NT2/D1 (cell line): ENCODE measurements around the gene AIFM1.

Experiments
- DNase-seq: peaks from one replicate; pipeline ENCODE4 v3.0.0-alpha.2; 2011; ENCODE audit warnings: low read depth, low spot score
- H3K27me3 ChIP-seq: 2 replicates; pipeline ENCODE4 v1.6.0; 2011; ENCODE audit warnings: mild to moderate bottlenecking; ENCODE audit not compliant: insufficient read length, insufficient read depth
- H3K36me3 ChIP-seq: 2 replicates; pipeline ENCODE4 v1.6.1; 2011; ENCODE audit warnings: mild to moderate bottlenecking, low read length, mixed read lengths; ENCODE audit not compliant: insufficient read depth, insufficient read length
- H3K4me1 ChIP-seq: 2 replicates; pipeline ENCODE4 v1.5.1; 2011; ENCODE audit not compliant: insufficient read depth, insufficient read length
- H3K4me3 ChIP-seq: 2 replicates; pipeline ENCODE4 v1.5.1; 2011; ENCODE audit warnings: low read depth; ENCODE audit not compliant: insufficient read length
- H3K9ac ChIP-seq: 2 replicates; pipeline ENCODE4 v1.6.0; 2011; ENCODE audit warnings: low read depth; ENCODE audit not compliant: insufficient read length
- H3K9me3 ChIP-seq: 2 replicates; pipeline ENCODE4 v1.5.1; 2011; ENCODE audit warnings: mild to moderate bottlenecking, low read length; ENCODE audit not compliant: insufficient read depth
- SUZ12 ChIP-seq: IDR thresholded peaks from 2 replicates; pipeline ENCODE4 v1.6.1; 2011; ENCODE audit not compliant: insufficient read length, insufficient read depth; ENCODE audit errors: extremely low read depth
- YY1 ChIP-seq: IDR thresholded peaks from 2 replicates; pipeline ENCODE4 v1.6.1; 2011; ENCODE audit not compliant: insufficient read length, insufficient read depth
- ZNF274 ChIP-seq: IDR thresholded peaks from 2 replicates; pipeline ENCODE4 v1.6.1; 2011; ENCODE audit warnings: mild to moderate bottlenecking, low read depth, low read length

Gene AIFM1

DNA sequence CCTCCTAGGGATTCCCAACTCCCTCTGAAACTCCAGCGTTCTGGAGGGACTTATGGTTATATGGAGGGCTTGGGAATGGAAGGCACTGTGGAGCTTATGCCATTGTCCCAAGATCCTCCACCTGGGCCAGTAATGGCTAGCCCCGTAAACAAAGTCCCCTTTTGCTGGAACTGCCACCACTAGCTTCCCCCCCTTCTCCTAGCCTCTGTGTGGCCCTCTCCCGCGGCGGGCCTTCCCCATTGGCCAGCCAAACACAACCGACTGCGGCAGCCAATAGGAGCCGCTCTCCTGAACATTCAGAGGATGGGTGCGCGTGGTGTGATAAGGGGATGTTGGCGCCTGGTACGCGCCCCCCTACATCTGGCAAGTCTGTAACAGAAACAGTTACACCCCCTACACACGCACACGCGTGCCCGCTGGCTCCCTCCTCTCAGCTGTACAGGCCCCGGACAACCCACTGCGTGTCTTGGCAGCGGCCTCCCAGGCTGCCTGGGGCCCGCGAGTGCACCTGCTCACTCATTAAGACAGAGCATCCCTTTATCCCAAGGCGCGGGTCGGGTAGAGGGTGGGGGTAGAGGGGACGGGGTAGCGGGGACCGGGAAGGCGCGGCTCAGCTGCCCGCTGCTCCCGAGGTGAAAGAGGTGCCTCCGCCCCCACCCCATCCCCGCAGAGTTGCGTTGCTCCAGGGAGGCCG lies 5.3 kb upstream of the AIFM1 start:
- no peak for TF ChIP-seq YY1
- TF ChIP-seq ZNF274, result no peak
- TF ChIP-seq SUZ12, result no peak
- Histone ChIP-seq H3K9me3 (no peaks in the 10 kb centered on the region), H3K36me3 (no peaks in the 10 kb centered on the region), H3K4me3 (peak overlapping the region; percentile 30), H3K27me3 (peaks cover 24% of the 10 kb centered on the region), H3K4me1 (no peaks in the 10 kb centered on the region), H3K9ac (no peak overlapping the region)
- DNase-seq, result no peak

DNA sequence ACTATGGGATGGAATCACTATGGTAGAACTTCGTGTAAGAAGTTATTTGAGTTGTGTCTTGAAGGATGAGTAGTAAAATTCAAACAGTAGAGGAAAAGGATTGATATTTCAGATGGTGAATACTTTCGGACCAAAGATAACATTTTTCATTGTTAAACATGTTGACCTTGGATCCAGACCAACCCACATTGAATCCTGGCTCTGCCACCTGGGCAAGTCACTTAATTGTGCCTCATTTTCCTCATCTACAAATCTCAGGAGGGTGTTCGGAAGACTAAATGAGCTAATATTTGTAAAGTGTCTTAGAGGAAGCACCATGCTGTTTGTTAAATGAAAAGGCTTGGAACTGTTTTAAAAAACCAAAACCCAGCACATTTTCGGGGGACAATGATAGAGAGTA lies 1.4 kb upstream of the AIFM1 start:
- Histone ChIP-seq H3K9ac (no peak overlapping the region), H3K4me1 (no peaks in the 10 kb centered on the region), H3K27me3 (peaks cover 15% of the 10 kb centered on the region), H3K36me3 (no peaks in the 10 kb centered on the region), H3K4me3 (peak overlapping the region; percentile 45), H3K9me3 (no peaks in the 10 kb centered on the region)
- DNase-seq, result no peak
- TF ChIP-seq ZNF274, result no peak
- no peak for TF ChIP-seq SUZ12
- TF ChIP-seq YY1, result no peak

DNA sequence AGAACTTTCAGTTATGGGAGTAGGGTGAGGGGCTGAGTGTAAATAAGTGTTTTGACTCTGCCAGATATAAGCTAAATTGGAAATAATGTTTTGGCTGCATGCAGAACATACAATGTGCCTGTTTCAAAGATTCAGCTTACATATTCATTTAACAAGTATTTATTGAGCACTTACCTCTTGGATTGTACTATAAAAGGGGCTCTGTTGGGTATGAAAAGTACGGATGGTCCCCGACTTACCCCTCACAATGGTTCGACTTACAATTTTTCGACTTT lies 799 bp upstream of the AIFM1 start:
- no peak for DNase-seq
- H3K4me1 ChIP-seq, result no peaks in the 10 kb centered on the region
- peaks cover 9% of the 10 kb centered on the region for H3K27me3 ChIP-seq
- no peaks in the 10 kb centered on the region for H3K36me3 ChIP-seq
- peak overlapping the region; percentile 45 for H3K4me3 ChIP-seq
- H3K9ac ChIP-seq, result peak overlapping the region; percentile 64
- no peaks in the 10 kb centered on the region for H3K9me3 ChIP-seq
- no peak for TF ChIP-seq ZNF274
- TF ChIP-seq SUZ12, result no peak

- no peaks in the 10 kb centered on the region for H3K4me1 ChIP-seq
- H3K9ac ChIP-seq, result peak overlapping the region; percentile 86
- peaks cover 4% of the 10 kb centered on the region for H3K27me3 ChIP-seq
- TF ChIP-seq ZNF274 (no peak), YY1 (no peak), SUZ12 (no peak)
- no peaks in the 10 kb centered on the region for H3K36me3 ChIP-seq
- H3K4me3 ChIP-seq, result peak overlapping the region; percentile 63
- H3K9me3 ChIP-seq, result no peaks in the 10 kb centered on the region
- no peak for DNase-seq
These were observed 399 bp downstream of the AIFM1 start for GRCh38 chrX:130165181-130165702.

GRCh38 chrX:130163398-130163797 lies 2.2 kb downstream of the AIFM1 start:
- Histone ChIP-seq H3K9ac (no peak overlapping the region), H3K36me3 (no peaks in the 10 kb centered on the region)
- DNase-seq, result no peak

GRCh38 chrX:130162094-130162735 lies 3.4 kb downstream of the AIFM1 start:
- TF ChIP-seq YY1 (no peak), ZNF274 (no peak), SUZ12 (no peak)
- no peaks in the 10 kb centered on the region for H3K27me3 ChIP-seq

More at GRCh38 chrX:130163398-130163797, 2.2 kb downstream of the AIFM1 start:
- Histone ChIP-seq H3K9me3 (no peaks in the 10 kb centered on the region), H3K4me1 (no peaks in the 10 kb centered on the region), H3K4me3 (no peak overlapping the region), H3K27me3 (no peaks in the 10 kb centered on the region)
- TF ChIP-seq YY1 (no peak), ZNF274 (no peak), SUZ12 (no peak)

DNA sequence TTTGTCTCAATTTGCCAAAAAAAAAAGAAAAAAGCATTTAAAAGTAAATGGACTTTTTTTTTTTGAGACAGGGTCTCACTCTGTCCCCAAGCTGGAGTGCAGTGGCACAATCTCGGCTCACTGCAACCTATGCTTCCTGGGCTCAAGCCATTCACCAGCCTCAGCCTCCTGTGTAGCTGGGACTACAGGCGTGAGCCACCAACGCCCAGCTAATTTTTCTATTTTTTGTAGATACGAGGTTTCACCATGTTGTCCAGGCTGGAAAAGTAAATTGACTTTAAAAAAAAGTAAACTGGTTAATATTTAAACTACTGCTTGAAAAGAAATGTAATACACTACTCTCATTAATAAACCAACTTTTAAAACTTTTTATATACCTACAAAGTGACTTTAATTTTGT lies 5.9 kb downstream of the AIFM1 start:
- no peaks in the 10 kb centered on the region for H3K9me3 ChIP-seq
- H3K4me3 ChIP-seq, result no peak overlapping the region
- no peak for DNase-seq
- H3K9ac ChIP-seq, result no peak overlapping the region
- no peaks in the 10 kb centered on the region for H3K27me3 ChIP-seq
- no peaks in the 10 kb centered on the region for H3K4me1 ChIP-seq
- H3K36me3 ChIP-seq, result no peaks in the 10 kb centered on the region
- TF ChIP-seq ZNF274 (no peak), YY1 (no peak), SUZ12 (no peak)

More at GRCh38 chrX:130162094-130162735, 3.4 kb downstream of the AIFM1 start:
- Histone ChIP-seq H3K4me3 (no peak overlapping the region), H3K36me3 (no peaks in the 10 kb centered on the region), H3K4me1 (no peaks in the 10 kb centered on the region), H3K9ac (no peak overlapping the region), H3K9me3 (no peaks in the 10 kb centered on the region)
- no peak for DNase-seq
